Measurements from ENCODE around the gene TTC1.
"Not testable (repeated sequence)": the region's sequence is repeated elsewhere in the genome, so short reads cannot be mapped to it uniquely, and the experiment has no call there.

TTC1 gene

DNA sequence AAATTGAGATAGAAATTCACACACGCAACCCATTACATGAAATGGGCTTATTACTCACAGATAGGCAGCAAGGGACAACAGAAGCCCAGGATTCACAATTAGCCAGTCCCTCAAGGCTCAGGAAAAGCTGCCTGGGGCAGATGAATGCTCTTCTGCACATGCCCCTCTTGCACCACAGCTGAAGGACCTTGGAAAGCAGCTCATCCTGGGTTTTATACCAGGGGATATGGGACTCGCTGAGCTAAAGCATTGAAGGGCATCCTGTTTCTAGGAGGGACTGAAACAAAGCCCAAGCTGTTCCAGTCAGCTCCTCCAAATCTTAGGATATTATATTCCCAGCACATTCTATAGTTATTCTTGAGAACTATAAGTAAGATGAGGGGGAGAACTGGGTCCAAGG is 15.7 kb upstream of the TTC1 start:
- in situ Hi-C loops (cut with HindIII; ENCODE audit: low sequenced_read_pairs), result no loop called here

DNA sequence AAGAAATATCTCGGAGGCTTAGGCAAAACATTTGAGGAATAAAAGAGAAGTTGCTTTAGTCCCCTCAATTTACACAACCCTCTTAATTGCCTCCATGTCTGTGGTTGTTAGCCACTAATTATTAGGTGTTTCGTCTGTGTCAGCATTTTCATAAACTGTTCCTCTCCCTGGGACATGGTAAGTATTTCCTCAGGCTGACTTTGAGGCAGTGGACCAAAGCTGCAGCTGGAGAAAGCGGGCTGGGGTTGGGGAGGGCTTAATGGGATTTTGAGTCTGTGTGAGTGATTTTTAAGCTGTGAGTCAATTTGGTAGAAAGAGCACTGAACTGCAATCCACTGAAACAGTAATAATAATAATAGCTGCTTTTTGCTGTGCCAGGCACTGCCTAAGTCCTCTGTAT is 13.0 kb upstream of the TTC1 start:
- in situ Hi-C loops (cut with HindIII; ENCODE audit: low sequenced_read_pairs), result no loop called here

DNA sequence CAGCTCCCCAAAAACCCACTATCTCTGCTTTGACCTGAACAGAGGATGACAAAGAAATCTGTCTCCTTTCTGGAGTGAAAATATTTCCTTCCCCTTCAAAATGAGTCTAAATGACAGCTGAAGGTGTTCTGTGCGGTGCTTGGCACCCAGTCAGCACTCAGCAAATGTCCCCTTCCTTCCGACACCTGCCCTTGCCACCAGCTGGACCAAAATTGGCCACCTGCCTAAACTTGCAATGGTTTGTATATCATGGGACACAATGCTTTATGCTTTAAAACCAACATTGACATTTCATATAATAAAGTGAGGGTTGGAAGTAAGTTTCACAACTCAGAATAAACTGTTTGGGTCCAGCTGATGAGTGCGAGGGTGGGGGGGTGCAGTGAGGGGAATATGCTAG is 7.5 kb upstream of the TTC1 start:
- in situ Hi-C loops (cut with HindIII; ENCODE audit: low sequenced_read_pairs), result no loop called here

DNA sequence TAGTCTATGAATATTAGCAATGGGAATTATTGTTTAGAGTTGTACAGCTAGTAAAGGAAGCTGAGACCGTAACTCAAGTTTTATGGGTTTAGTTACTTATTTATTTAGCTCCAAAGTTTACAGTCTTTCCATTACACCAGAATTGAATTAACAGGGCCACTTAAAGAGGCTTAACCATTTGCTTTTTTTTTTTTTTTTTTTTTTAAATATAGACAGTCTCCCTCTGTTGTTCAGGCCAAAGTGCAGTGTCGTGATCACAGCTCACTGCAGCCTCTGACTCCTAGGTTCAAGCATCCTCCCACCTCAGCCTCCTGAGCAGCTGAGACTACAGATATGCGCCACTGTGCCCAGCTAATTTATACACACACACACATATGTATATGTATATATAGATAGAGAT is 1.4 kb upstream of the TTC1 start:
- in situ Hi-C loops (cut with HindIII; ENCODE audit: low sequenced_read_pairs), result no loop called here

DNA sequence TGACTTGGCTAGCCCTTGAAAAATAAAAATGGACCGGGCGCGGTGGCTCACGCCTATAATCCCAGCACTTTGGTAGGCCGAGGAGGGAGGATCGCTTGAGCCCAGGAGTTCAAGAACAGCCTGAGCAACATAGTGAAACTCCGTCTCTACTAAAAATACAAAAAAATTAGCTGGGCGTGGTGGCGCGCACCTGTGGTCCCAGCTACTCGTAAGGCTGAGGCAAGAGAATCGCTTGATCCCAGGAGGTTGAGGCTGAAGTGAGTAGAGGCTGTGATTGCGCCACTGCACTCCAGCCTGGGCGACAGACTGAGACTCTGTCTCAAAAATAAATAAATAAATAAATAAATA is 436 bp upstream of the TTC1 start:
- in situ Hi-C loops (cut with HindIII; ENCODE audit: low sequenced_read_pairs), result not testable (repeated sequence)

DNA sequence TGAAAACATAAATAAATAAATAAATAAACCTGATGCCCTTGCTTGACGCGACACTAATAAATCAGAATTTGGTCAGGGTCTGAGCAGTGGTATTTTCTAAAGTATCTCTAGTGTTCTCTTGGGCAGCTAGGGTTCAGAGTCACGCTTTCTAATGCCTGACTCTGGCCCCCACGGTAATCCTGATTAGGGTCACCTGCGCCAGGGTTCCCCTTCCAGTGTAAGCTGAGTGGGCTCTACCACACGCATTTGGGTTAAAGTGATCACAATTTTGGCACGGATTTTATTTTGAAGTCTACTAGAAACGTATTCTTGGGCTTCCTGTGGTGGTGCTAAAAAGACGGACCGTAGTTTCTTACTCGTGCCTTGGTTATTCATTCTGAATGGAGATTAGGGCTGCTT is 651 bp downstream of the TTC1 start:
- in situ Hi-C loops (cut with HindIII; ENCODE audit: low sequenced_read_pairs), result no loop called here

DNA sequence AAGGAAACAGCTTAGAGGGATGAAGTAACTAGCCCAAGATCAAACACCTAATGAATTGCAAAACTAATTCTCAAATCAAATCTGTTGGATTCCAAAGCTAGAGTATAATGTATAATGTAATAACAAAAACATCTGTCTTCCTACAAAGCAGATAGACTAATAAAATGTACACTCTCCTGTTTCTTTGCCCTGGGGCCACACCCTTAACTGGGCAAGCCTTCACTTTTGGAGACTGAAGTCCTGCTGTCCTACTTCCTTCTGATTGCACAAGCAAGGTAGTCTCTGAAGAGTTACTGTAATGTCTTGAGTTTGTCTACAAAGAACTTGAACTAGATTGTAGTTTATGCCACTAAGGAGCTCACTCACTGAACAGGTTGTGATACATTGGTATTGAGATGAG is 2.5 kb downstream of the TTC1 start:
- in situ Hi-C loops (cut with HindIII; ENCODE audit: low sequenced_read_pairs), result no loop called here

DNA sequence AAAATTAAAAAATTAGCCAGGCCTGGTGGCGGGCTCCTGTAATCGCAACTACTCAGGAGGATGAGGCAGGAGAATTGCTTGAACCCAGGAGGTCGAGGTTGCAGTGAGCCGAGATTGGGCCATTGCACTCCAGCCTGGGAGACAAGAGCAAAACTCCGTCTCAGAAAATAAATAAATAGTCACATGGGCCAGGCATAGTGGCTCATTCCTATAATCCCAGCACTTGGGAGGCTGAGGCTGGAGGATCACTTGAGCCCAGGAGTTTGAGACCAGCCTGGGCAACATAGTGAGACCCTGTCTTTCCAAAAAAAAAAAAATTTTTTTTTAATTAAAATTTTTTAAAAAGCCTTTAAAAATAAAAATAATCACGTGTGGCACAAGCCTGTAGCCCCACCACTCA is 5.3 kb downstream of the TTC1 start:
- in situ Hi-C loops (cut with HindIII; ENCODE audit: low sequenced_read_pairs), result not testable (repeated sequence)

DNA sequence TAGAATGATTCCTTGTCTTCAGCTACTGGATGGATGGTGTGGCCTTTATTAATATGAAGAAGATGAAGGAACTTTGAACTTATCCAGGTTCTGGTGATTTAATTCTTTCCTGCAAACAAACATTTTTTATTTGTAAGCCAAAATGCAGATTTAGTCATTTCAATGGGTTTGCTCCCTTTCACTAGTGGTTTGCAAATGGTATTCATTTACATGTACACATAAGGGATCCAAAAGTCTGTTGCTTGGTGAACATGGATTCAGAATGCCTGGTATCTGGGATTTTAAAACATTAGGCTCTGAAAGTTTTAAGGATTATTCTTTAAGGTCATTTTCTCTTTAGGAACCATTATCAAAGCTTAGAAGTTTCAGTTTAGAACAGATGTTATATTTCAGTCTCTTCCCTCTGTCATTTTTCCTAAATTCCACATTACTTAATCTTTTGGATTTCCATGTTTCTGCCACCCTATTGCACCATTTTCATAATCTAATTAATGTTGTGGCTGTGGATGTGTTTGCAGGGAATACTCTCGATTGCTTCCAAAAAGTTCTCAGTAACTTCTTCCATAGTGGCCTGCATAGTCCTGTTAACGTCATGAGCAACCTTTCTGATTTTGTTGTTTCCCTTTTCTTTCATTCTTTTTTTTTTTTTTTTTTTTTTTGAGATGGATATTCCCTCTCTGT is 10.1 kb downstream of the TTC1 start:
- in situ Hi-C loops (cut with HindIII; ENCODE audit: low sequenced_read_pairs), result no loop called here

DNA sequence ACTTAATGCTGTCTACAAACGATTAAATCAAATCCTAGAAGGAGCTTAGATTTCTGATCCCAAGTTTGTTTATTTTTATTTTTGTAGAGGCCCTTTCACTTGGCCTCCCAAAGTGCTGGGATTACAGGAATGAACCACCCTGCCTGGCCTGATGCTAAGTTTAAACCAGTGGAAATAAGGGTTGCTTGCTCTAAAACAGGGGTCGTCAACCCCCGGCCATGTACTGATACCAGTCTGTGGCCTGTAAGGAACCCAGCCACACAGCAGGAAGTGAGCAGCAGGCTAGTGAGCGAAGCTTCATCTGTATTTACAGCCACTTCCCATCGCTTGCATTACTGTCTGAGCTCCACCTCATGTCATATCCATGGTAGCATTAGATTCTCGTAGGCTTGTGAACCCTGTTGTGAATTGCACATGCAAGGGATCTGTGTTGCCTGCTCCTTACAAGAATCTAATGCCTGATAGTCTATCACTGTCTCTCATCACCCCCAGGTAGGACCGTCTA is 11.4 kb downstream of the TTC1 start:
- in situ Hi-C loops (cut with HindIII; ENCODE audit: low sequenced_read_pairs), result no loop called here

DNA sequence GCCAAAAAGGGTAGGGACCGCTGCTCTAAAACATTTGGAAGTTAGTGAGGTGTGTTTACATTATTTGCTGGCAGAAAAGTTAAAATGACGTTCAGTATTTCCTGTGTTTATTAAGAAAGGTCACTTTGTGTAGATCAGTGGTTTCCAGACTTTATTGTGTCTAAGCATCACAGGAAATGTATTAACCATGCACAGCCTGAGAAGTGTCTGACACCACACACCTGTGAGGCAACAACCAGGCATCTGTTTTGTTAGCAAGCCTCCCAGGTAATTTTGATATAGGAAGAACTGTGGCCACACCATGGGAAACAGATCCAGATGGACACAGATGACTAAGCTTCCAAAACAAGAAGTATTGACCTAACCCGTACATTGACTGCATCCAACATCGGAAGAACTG is 12.0 kb downstream of the TTC1 start:
- in situ Hi-C loops (cut with HindIII; ENCODE audit: low sequenced_read_pairs), result no loop called here

DNA sequence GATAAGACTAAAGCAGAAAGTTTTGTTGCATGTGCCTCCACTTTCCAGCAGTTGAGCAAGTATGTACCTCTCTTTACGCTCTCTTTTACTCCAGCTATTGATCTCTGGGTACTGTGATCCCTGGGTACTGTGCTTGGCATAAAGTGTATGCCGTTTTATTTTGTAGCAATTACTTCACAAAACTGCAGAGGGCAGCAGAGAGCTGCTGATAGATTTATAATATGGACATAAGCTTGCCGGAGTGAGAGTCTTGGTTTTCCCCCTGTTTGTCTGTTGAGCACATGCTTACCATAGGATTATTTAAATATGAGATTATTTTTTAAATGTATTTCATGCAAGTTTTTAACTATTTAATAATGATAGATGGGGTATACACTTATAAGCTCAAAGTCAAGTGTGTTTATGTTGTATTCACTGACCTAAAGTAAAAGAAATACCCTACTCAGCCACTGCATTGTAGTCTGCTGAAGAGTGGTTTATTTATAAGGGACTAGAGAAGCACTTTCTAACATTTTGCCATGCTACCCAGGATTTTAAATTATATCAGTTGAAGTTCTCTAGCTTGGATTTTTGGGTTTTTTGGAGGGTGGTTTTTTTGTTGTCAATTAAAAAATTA is 13.0 kb downstream of the TTC1 start:
- in situ Hi-C loops (cut with HindIII; ENCODE audit: low sequenced_read_pairs), result no loop called here

DNA sequence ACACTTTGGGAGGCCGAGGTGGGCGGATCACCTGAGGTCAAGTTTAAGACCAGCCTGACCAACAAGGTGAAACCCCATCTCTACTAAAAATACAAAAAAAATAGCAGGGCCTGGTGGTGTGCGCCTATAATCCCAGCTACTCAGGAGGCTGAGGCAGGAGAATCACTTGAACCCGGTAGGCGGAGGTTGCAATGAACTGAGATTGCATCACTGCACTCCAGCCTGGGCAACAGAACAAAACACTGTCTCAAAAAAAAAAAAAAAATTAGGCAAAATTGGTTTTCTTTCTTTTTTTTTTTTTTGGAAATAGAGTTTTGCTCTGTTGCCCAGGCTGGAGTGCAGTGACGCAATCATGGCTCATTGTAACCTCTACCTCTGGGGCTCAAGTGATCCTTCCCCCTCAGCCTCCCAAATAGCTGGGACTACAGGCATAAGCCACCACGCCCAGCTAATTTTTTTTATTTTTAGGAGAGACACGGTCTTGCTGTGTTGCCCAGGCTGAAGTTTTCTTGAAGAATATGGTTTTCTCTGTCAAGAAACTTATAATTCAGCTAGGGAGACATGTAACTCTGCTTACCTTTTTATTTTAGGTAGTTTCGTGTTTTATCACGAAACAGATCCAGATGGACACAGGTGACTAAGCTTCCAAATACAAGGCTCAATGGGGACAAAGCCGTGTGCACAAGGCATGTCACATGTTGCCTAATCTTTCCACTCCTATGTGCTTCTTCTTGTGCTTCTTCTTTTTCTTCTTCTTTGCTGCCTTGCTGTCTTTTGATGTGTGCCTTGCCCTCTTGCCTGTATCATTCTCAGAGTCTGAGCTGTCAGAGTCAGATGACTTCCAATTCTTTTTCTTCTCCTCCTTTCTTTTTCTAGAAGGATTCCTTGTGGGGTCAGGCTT is 14.3 kb downstream of the TTC1 start:
- in situ Hi-C loops (cut with HindIII; ENCODE audit: low sequenced_read_pairs), result no loop called here

DNA sequence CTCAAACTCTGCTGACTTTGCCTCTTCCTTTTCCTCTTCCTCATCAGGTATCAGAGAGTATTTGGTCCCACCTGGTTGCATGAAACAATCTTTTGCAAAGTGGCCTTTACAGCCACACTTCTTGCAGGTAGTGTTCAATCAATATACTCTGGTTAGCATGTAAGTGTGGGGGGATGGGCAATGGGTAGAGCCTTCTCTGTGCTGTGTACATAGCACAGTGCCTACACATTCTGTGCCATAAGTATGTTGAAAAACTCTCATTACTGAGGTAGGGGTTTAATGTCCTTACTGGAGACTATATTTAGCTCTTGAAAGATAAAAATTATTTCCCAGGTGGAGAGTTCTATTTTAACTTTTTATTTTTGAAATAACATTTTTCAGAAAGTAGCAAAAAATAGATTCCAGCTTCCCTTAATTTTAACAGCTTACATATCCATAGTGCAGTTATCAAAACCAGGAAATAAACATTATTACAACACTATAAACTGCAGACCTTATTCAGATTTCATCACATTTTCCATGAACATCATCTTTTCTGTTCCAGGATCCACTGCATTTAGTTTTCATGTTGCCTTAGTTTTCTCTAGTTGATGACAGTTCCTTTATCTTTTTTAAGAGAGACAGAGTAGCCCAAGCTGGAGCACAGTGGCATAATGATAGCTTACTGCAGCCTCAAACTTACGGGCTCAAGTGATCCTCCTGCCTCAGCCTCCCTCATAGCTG is 15.1 kb downstream of the TTC1 start:
- in situ Hi-C loops (cut with HindIII; ENCODE audit: low sequenced_read_pairs), result no loop called here

DNA sequence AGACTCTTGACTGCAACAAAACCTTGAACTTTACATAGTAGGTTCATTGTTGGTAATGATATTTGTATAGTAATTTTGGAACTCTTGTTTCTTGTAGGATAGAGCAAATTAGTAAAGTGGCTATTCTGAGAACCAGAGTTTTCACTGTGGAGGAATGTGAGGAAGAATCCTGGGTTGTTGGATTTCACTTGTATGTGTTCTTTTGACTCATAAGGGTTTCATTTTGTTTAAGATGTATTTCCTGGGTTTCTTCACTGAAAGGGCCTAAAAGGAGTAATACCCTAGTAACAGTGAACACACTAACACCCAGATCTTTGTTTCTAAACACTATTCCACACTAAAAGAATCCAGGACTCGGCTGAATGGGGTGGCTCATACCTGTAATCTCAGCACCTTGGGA is 20.1 kb downstream of the TTC1 start:
- in situ Hi-C loops (cut with HindIII; ENCODE audit: low sequenced_read_pairs), result loop anchor here (25.0 kb wide), 1 partner anchor 333 kb away; the partner anchor contains the start of gene C1QTNF2

DNA sequence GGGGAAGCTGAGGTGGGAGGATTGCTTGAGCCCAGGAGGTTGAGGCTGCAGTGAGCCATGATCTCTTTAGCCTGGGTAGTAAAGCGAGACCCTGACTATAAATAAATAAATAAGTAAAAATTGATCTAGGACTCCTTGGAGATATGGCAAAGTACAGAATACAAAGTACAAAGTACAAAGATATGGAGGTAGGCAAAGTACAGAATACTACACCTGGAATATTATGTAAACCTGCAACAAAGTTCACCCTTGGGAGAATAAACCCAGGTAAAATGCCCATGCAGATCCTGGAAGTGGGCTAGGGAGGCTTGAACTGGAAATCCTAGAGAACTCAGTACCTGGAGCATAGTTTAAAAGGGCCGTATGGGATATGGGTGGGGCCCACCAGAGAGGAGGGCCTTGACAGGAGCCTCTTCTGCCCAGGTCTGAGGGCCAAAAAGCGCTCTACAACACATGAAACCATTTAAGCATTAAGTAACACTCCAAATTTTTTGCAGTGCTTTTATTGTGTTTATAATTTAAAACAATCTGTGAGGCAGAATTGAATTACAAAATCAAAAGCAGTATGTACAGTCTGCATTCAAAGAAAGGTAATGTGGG is 20.7 kb downstream of the TTC1 start:
- in situ Hi-C loops (cut with HindIII; ENCODE audit: low sequenced_read_pairs), result loop anchor here (25.0 kb wide), 1 partner anchor 333 kb away; the partner anchor contains the start of gene C1QTNF2

DNA sequence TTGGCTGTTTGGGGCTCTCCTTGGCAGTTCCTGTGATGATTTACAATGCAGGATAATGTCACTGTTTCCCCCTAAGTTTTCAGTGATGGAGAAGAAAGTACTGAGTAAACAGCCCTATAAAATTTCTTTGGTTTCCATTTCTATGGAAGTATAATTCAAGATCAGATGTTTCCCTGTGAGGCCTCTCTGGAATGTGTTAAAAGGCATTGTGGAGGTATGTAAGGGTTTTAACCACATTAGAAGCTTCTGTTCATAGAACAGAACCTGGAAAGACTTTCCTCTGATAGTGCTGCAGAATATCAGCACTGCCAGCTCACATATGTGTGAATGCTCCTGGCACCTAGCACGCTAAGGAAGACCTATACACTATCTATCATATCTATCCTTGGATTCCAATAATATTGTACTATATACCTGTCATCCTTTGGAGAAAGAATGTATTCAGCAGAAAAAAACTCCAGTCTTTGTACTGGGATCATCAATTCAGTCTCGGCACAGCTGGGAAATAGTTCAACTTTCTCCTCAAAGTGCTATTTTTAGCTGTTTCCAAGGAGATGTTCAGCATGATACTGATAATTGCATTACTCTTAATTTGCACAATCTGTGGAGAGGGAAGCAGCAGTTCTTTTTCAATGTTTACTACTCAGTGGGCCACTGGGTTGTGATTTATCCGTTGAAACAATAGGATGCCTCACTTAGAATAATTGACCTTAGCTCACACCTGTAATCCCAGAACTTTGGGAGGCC is 21.9 kb downstream of the TTC1 start:
- in situ Hi-C loops (cut with HindIII; ENCODE audit: low sequenced_read_pairs), result loop anchor here (25.0 kb wide), 1 partner anchor 331 kb away; the partner anchor contains the start of gene C1QTNF2

DNA sequence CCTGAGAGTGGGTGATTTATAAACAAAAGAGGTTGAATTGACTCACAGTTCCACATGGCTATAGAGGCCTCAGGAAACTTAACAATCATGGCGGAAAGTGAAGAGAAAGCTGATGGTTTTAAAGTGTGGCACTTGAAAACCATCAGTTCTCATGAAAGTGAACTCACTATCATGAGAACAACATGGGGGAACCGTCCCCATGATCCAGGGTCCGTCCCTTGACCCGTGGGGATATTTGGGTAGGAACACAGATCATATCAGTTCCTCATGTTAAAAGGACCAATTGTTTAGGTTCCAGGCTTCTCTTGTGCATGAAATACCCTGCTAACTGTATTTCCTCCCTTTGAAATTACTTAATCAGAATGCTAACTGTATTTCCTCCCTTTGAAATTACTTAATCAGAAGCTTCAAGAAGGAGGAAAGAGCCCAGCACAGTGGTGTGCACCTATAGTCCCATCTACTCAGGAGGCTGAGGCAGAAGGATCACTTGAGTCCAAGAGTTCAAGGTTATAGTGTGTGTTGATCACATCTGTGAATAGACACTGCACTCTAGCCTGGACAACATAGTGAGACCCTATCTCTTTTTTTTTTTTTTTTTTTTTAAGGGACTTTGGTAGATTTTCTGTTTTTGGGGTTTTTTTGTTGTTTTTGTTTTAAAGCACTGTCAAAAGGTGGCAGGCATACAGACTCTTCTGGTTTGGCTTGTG is 24.8 kb downstream of the TTC1 start:
- in situ Hi-C loops (cut with HindIII; ENCODE audit: low sequenced_read_pairs), result loop anchor here (25.0 kb wide), 1 partner anchor 329 kb away; the partner anchor contains the start of gene C1QTNF2

DNA sequence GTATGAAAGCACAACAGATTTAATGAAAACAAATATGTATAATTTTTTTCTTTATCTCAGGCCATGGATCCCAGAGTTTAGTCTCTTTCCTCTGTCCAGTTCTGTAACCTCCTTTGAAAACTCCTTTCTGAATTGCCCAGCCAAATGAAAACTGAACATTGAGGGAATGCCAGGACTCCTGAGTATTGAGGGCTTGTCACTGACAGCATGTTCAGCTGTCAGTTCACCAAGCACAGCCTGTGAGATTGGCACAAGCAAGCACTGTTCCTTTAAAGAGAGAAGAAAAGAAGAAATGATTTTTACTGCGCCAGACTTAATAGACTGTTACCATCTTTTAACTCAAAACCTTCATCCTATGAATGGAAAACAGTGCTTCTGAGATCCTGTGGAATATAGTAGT is 27.3 kb downstream of the TTC1 start:
- in situ Hi-C loops (cut with HindIII; ENCODE audit: low sequenced_read_pairs), result loop anchor here (25.0 kb wide), 1 partner anchor 326 kb away; the partner anchor contains the start of gene C1QTNF2

Data from endothelial cell of hepatic sinusoid (primary cell).